HL-60/S4 treated with retinoic acid at 250 ng/mL for 4 days and 3 days (cell line): ENCODE results near the gene SDK2.

ENCODE experiments used
- in situ Hi-C: fragments of 300-500 bp; cut with MboI; formaldehyde crosslinking; loops from 2 replicates; pipeline ENCODE4 v1.7.0; 2022; ENCODE audit warnings: low sequenced_read_pairs

Gene SDK2

DNA sequence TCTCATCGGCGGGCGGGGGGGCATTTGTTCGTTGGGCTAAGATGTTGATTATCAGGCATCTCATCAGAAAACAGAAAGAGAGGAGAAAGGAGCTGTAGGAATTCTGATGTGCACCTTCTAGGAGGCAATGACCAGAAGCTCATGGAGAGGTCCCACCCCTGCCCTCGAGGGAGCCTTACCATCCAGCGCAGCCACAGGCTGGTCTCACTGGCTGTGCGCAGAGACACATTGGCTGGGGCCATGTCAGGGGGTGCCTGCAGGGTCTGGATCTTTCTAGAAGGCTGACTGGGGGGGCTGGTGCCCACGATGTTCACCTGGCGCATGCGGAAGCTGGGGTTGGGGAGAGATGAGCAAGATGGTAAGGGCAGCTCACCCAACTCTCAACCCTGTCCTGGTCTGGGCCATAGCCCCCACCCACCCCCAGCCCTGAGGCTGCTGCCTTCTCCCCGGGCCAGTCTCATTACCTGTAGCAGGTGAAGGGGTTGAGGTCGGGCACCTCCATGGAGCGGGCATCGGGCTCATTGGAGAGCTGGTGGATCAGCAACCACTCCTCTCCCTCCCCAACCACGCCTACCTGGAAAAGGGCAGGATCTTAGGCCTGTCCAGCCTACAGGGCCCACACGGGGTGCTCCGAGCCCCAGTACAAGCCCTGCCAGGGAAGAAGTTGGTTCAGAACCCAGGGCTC is 246.2 kb downstream of the SDK2 start:
- in situ Hi-C loops, result no loop called here

DNA sequence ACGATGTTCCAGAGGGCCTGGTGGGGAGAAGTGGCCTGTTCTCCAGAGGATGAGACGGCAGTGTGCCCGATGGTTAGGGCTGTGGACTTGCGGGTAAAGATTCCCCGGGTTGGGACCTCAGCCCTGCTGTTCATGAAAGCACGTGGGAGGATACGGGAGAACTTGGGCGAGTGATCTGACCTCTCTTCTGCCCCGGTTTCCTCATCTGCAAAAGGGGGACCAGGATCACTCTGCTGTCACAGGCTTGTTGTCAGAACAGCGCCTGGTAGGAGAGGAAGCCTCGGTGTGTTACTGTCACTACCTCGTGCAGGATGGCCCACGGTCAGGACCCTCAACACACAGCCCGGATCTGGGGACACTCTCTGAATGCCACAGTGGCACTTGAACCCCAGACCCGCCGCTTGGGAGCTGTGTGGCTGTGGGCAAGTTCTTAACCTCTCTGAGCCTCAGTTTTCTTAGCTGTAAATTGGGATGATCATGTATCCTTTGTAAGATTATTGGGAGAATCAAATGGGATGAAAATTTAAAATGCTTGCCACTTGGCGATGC is 246.9 kb downstream of the SDK2 start:
- in situ Hi-C loops, result no loop called here

DNA sequence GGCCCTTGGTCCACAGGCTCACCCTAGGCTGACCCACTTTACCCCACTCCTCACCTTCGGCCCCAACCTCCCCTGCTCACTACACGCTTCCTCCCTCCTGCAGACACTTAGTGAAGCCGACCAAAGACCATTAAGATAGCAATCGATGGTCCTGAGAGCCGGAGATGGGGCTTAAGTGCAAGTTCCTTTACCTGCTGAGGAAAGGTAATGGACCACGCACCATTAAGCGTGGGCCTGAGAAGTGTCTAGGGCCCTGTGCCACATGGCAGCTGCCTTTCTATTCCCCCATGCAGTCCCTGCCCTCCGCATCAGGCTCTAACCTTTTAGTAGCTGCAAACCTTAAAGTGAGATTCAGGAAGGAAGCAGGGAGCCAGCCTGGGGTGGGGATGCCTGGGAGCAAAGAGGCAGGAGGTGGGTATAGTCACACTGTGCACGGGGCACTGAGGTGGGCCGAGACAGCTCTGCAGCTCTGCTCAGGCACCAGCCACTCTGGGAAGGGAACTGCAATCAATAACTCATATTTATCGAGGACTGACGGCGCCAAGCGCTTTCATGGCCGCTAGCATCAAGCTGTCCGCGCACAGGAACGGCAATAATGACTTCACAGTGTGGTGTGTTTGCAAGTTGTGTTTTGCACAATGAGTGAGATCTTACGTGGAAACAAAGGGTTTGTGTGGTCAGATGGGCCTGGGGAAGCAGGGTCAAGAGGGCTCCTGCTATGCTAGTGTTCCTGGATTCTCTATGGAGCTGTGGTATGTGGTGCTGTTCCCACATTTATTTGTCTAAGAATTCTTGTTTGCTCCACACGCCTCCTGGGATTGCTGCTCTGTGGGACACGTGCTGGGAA is 247.6 kb downstream of the SDK2 start:
- in situ Hi-C loops, result no loop called here

DNA sequence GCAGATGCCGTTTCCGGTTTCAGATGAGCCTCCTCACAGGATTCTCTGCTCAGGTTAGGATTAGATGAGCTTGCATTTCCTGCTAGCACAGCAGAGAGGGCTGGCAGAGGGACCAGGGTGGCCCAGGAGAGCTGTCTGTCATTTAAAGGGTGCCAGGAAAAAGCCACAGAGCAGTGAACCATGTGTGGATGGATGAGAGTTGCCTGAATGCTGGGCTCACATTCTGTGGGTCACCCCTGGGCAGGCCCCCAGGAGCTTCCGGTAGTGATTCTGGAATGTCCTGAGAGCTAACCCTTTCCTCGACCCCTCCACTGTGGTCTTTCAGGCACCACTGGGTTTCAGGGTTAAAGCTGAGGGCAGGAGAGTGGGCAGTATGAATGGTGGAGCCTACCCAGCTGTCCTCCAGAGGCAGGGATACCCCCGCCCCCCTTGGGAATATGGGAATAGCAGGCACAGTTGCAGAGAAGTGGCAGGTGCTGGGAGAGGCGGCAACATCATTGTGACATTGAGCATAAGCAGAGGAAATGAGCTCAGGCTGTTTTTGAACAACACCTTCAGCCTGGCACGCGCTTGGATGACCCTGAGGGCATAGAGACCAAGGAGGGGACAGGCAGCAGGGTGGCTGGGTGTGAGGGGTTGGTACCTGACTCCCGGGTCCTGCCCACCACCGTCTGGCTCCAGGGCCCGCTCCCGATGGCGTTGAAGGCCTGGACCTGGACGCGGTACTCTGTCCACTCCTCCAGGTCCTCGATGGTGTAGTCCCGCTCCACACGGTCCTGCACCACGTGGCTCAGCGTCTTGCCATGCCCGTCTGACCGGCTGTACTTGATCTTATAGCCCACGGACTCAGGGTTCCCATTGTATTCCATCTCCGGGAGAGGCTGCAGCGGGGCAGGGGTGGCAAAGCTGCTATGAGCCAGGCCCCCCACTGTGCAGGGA is 249.5 kb downstream of the SDK2 start:
- in situ Hi-C loops, result no loop called here

DNA sequence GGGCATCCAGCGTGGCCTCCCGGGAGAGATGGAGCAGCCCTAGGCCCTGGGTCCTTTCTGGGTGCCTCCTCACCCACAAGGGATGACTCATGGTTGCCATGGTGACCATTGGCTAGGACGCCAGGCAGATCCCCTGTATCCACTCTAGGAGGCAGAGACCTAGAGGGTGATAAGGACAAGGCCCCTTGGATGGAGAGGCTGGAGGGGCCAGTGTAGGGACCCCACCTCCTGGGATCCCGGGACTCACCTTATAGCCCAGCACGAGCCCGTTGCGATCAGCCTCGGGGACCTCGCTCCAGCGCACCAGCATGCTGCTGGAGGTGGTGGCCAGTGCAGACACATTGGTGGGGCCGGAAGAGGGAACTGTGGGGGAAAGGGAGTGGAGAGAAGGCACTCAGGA is 250.3 kb downstream of the SDK2 start:
- in situ Hi-C loops, result no loop called here

DNA sequence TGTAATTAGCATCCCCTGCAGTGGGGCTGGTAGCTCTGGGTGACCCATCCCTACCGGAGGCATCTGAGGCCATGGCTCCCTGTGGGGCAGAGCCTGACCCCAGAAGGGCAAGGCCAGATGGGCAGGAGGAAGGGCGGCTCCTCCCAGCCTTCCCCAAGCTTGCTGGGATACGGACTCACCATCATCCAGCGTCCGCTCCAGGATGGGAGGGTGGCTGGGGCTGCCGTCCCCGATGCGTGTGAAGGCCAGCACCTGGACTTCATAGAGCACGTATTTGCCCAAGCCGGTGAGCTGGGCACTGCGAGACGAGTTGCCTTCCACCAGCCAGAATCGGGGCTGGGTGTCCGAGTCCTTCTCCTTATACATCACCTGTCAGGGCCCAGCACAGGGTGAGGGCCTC is 250.9 kb downstream of the SDK2 start:
- in situ Hi-C loops, result no loop called here

DNA sequence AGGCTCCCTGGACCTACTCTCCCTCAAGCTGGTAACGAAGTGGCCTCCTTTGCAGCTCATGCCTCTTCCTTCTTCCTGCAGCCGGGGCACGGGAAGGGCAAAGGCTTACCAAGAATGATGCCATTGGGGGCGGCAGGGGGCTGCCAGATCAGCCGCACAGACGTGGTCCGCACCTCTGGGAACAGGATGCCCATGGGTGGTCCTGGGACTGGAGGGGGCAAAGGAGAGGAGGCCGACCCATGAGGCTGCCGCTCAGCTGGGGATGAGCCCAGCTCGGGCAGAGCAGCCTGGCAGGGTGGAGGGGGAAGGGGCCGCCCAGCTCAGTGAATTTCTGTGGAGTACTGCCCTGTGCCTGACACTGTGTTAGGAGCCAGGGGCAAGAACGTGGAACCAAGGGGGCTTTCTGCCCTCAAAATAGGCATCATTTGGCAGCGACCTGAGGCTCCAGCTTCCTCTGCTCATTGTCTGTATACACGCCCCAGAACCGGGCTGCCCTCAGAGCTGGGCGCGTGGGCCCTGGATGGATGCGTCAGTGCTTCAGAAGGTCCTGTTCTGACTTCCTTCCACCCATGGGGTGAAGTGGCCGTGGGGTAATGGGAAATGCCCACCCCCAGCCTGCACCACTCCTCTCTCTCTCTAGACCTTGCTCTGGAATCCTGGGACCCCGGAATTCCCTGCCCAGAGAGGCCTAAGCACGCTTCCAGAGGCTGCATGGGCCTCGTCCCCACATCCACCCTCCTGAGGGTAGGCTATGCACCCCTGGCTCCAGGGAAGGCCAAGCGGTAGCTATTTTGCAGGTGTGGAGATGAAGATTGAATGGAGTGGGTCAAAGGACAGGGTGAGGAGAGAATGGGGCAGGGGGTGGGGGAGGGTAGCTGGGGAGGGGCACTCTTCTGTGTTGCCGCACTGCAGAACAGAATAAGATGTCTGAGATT is 252.6 kb downstream of the SDK2 start:
- in situ Hi-C loops, result no loop called here

DNA sequence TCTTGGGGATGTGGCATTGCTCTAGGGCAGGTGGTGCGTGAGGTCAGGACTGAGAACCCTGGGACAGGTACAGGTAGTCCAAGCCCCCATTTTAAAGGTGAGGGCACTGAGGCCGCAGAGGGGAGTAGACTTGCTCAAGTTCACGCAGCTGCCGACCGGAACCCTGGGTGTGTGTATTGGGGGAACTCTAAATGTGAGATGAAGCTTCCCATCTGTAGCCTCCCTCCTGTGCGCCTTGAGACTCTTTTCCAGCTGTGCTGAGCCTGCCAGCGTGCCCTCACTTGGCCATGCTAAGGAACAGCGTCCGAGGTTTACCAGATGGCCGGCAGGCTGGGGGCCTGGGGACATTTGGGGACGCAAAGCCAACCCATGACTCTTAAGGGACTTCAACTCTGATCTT is 253.4 kb downstream of the SDK2 start:
- in situ Hi-C loops, result no loop called here

DNA sequence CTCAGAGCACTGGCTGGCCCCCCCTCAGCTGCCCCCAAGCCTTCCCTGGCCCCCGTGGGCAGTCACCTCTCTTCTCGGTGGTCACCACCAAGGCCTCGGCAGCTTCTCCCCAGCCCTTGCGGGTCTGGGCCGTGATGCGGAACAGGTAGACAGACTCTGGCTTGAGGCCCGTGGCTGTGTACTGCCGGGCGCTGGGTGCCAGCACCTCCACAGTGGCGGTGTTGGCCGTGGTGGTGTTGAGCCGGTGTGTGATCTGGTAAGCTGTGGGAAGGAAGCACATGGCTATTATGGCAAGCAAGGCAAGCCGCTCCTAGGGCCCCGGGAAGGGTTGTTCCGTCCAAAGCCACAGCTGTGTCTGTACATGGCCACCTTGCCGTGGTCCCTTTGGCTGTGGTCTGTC is 254.0 kb downstream of the SDK2 start:
- in situ Hi-C loops, result no loop called here

DNA sequence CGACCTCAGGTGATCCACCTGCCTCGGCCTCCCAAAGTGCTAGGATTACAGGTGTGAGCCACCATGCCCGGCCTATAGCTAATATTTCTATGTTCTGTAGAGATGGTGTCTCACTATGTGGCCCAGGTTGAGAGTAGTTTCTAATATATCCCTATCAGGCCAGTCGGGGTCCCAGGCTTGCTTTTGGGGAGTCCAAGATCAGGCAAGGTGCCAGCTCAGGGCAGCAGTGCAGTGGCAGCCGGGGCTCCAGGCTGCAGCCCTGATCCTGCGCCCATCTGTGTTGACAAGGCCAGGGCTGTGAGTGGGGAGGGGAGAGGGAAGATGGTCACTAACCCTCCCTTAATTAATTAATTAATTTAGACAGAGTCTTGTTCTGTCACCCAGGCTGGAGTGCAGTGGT is 254.8 kb downstream of the SDK2 start:
- in situ Hi-C loops, result no loop called here

DNA sequence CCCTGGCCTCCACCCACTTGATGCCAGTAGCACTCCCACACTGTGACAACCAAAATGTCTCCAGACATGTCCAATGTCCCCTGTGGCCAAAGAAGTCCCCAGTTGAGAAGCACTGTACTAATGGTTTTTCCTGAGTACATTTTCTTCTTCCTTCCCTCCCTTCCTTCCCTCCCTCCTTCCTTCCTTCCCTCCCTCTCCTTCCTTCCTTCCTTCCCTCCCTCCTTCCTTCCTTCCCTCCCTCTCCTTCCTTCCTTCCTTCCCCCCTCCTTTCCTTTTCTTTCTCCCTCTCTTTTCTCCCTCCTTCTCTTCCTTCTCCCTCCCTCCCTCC is 255.7 kb downstream of the SDK2 start:
- in situ Hi-C loops, result no loop called here

DNA sequence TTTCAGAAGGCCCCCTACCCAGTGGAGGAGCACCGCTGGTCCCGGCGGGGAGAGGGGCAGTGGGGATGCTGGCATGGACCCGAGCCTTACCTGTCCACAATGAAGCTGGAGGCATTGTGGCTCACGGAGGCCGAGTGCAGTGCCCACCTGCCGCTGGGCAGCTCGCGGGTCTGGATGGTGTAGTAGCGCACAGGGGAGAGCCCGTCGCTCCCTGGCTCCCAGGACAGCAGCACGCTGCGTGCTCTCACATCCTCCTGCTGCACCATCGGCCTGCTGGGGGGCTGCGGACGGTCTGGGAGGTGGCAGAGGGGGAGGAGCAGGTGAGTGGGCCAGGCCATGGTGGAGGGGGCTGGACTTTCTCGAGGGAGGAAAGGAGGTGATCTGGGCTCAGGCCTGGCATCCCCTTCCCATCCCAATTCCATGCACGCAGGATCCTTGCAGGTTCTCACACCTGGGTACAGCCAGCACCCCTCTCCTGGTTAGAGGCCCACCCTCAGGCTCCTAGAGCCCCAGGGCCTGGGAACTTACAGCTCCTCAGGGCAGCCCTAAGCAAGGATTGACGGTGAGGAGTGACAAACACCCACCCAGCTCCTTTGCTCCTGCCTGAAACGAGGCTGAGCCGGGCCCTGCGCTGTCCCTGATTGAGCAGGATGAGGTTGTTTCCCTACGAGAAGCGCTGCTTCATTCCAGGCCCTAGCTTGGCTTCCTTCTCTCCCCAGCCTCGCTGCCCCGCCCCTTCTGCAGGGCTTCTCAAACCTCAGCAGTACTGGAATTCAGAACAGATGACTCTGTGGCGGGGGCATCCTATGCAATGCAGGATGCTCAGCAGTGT is 256.3 kb downstream of the SDK2 start:
- in situ Hi-C loops, result no loop called here

DNA sequence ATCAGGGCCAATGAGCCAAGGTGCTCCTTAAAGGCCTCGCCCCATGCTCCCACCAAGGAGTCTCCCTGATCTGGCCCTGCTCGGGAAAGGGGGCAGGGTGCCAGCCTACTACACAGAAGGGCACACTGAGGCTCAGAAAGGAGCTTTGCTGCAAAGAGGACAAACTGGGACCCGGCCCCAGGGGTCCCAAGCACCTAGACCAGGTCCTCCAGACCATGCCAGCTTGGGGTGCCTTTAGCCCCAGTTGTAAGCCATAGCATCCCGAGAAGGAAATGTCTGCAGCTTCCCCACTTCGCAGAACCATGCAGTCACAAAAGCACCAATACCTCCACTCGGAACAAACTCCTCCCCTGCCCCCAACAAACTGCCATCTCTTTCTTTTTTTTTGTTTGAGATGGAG is 257.7 kb downstream of the SDK2 start:
- in situ Hi-C loops, result no loop called here

DNA sequence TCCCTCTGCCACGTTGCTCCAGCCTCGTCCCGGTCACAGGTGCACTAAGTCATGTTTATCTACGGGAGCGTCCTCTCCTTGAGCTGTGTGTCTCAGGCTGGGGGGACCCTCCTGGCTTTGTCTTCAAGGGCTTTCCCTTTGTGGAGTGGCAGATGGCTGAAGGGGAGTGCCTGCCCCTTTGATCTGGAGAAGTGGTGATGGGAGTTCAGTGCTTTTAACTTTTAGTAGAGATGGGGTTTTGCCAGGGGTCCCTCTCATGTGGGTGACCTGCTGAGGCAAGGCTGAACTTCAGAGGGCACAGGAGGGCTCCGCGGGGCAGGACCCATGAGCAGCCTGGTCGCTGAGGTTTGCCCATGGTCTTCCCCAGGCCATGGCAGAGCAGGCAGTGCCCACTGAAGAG is 259.3 kb downstream of the SDK2 start:
- in situ Hi-C loops, result no loop called here

DNA sequence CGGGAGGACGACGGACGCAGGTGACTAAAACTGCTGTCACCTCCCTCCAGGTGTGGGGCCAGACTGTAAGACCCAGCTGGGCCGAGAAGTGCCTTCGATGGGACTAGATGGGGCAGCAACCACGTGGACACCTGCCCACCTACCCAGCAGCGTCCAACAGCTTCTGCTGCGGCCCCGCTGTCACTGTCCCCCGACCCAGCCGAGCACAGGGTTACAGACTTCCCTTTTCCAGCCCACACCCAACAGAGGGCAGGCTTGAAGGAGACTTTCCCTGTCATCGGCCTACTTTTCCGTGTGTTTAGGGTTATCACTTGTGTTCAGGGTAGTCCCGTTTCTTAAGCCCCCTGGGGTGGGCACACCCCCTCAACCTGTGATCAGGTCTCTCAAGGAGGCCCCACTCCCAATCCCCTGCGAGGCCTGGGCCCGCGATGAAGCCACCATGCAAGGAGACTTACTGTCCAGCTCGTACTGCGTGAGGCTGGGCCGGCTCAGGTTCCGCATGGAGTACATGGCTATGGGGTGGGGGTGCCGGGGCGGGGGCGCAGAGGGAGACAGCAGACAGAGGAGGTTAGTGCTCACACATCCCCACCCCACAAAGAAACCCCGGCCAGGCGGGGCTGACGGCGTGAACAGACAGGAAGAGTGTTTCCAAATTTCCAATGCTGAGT is 263.7 kb downstream of the SDK2 start:
- in situ Hi-C loops, result no loop called here

DNA sequence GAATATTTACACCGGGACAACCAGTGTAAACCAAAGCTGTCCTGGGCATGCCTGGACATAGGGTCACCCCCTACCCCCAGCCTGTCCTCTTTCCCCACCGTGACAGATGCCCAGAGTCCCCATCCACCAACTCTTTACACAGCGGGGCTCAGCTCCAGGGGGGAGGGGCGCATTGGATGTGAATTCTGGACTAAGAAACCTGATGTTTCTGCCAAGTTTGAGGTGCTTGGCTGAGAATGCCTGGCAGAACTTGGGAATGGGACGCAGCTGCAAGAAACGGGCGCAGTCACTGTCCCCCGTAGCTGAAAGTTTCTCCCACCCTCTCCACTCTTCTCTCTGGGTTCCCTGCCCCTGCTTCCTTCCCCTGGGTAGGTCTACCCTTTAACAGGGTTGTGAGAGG is 264.4 kb downstream of the SDK2 start:
- in situ Hi-C loops, result no loop called here

DNA sequence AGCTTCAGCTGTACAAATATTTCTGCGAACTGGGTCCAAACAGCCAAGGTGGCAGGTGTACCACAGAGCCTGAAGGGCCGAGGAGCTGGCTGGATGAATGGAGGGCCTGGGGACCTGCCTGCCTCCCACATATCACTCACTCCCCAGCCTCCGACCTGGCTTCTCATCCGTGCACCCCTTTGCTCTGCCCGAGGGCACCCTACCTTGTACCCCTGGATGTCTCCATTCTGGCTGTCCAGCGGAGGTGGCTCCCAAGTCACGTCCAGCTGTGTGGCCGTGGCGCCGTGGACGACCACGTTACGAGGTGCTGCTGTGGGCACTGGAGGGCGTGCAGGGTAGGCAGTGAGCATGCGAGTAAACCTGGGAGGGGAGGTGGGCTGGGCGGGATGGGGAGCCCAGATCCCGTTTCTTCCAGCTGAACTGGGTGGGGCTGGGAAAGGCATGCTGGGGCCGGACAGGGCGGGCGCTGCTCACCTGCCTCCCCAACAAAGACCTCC is 265.2 kb downstream of the SDK2 start:
- in situ Hi-C loops, result no loop called here

DNA sequence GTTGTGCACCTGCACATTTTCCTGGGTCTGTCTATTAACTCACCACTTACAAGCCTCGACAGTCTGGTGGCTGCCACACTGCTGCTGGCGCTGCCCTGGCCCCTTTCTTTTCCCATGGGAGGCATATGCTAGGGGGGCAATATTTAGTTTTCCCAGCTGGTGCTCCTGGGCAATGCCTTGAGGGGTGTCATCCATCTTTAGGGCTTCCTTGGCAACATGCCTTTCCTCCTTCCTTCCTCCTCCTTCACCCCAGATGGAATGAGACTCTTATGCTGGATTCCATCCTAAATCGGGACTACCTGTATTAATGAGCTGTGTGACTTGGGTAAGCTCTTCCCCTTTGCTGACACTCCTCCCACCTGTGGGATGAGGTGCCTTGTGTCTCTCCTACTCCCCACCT is 267.6 kb downstream of the SDK2 start:
- in situ Hi-C loops, result no loop called here

DNA sequence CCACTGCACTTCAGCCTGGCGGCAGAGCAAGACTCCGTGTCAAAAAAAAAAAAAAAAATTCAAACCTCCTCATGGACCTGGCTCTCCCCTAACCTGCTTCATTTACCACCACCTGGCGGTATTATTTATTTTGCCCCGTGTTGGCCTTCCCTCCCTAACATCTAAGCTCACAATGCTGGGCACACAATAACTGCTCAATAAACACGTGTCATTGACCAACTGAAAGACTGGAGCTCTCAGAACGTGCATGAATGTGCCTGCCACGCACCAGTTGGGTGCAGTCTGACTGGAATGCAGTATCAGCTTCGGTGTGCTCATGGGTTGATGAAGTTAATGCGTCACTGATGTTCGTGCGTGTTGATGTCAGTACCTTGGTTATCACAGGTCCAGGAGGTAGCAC is 268.1 kb downstream of the SDK2 start:
- in situ Hi-C loops, result no loop called here
